RWPE2 (cell line): ENCODE results near the gene DLG2.

ENCODE experiments used
- ATAC-seq: fragments of 200-7000 bp; cut with Tn5 transposase; 3 replicates; pipeline ENCODE4 v1.9.1; 2021; ENCODE audit warnings: low read depth
- DNase-seq: peaks from one replicate; pipeline ENCODE4 v3.0.0-alpha.2; 2020; ENCODE audit warnings: low spot score
- H3K27ac ChIP-seq: fragments of 450-650 bp; 2 replicates; pipeline ENCODE4 v1.5.1; 2017; ENCODE audit warnings: mild to moderate bottlenecking; ENCODE audit not compliant: poor library complexity, severe bottlenecking
- H3K27me3 ChIP-seq: fragments of 250-450 bp; sonication (Bioruptor Pico); 2 replicates; pipeline ENCODE4 v1.5.1; 2021; ENCODE audit warnings: mild to moderate bottlenecking, moderate library complexity; ENCODE audit not compliant: insufficient read depth, poor library complexity, severe bottlenecking
- H3K36me3 ChIP-seq: fragments of 250-450 bp; sonication (Bioruptor Pico); 2 replicates; pipeline ENCODE4 v1.5.1; 2020; ENCODE audit warnings: low read depth, mild to moderate bottlenecking, moderate library complexity
- H3K4me1 ChIP-seq: fragments of 250-450 bp; sonication (Bioruptor Pico); 2 replicates; pipeline ENCODE4 v1.5.1; 2021; ENCODE audit warnings: mild to moderate bottlenecking, moderate library complexity; ENCODE audit not compliant: insufficient read depth, poor library complexity, severe bottlenecking
- H3K4me3 ChIP-seq: fragments of 250-450 bp; sonication (Bioruptor Pico); 2 replicates; pipeline ENCODE4 v1.5.1; 2021; ENCODE audit warnings: mild to moderate bottlenecking, moderate library complexity; ENCODE audit not compliant: severe bottlenecking
- H3K9me3 ChIP-seq: fragments of 250-450 bp; sonication (Bioruptor Pico); 2 replicates; pipeline ENCODE4 v1.5.1; 2021; ENCODE audit warnings: mild to moderate bottlenecking, moderate library complexity; ENCODE audit not compliant: severe bottlenecking
- TF ChIP-seq, protein P1 (sequence below): fragments of 450-650 bp; IDR thresholded peaks from one replicate; pipeline ENCODE4 v1.5.1; 2017; ENCODE audit warnings: mild to moderate bottlenecking, moderate library complexity; ENCODE audit not compliant: poor library complexity, severe bottlenecking

DLG2 gene

DNA sequence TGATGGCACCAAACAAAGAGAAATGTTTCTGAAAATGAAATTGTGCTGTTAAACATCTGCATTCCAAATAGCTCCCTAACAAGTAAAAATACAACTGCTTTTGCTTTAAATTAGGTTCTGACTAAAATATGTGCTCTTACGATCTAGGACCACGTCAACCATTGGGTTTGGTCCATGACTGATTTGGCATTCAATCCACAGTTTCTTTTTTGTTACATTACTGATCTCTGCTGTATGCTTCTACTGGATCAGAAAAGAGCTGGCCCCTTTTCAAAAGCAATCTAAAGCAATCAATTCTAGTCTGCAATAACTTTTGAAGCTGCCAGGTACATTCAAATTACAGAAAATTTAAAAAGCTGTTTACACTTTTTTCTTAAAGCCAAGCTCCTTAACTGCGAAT lies 1293.9 kb downstream of the DLG2 start:
- Histone ChIP-seq H3K27ac (no peak overlapping the region), H3K36me3 (no peaks in the 10 kb centered on the region), H3K9me3 (no peaks in the 10 kb centered on the region), H3K4me3 (no peak overlapping the region), H3K27me3 (no peaks in the 10 kb centered on the region), H3K4me1 (no peaks in the 10 kb centered on the region)
- no peak for ATAC-seq
- TF ChIP-seq, protein P1, sequence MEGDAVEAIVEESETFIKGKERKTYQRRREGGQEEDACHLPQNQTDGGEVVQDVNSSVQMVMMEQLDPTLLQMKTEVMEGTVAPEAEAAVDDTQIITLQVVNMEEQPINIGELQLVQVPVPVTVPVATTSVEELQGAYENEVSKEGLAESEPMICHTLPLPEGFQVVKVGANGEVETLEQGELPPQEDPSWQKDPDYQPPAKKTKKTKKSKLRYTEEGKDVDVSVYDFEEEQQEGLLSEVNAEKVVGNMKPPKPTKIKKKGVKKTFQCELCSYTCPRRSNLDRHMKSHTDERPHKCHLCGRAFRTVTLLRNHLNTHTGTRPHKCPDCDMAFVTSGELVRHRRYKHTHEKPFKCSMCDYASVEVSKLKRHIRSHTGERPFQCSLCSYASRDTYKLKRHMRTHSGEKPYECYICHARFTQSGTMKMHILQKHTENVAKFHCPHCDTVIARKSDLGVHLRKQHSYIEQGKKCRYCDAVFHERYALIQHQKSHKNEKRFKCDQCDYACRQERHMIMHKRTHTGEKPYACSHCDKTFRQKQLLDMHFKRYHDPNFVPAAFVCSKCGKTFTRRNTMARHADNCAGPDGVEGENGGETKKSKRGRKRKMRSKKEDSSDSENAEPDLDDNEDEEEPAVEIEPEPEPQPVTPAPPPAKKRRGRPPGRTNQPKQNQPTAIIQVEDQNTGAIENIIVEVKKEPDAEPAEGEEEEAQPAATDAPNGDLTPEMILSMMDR, result no peak
- DNase-seq, result no peak

DNA sequence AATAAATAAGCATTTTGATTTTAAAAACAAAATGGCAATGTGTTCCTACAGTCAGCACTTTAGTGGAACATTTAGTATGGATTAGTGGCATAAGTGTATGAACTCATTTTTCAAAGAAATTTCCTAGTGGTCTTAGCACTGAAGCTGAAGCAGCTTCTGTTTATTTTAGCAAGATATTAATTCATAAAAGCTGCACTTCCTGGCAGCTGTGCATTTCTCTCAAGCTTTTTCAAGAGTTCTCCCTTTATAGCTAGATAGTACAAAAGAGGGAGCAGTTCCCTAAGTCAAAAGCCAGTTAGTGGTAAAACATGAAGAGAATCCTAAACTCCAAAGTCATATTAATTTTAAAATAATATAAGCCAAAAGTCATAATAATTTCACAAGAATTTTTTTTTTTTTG lies 1304.9 kb downstream of the DLG2 start:
- Histone ChIP-seq H3K4me3 (no peak overlapping the region), H3K27me3 (peaks cover 8% of the 10 kb centered on the region), H3K9me3 (no peaks in the 10 kb centered on the region), H3K27ac (no peak overlapping the region), H3K4me1 (no peaks in the 10 kb centered on the region), H3K36me3 (no peaks in the 10 kb centered on the region)
- no peak for DNase-seq
- TF ChIP-seq, protein P1, result no peak
- no peak for ATAC-seq

DNA sequence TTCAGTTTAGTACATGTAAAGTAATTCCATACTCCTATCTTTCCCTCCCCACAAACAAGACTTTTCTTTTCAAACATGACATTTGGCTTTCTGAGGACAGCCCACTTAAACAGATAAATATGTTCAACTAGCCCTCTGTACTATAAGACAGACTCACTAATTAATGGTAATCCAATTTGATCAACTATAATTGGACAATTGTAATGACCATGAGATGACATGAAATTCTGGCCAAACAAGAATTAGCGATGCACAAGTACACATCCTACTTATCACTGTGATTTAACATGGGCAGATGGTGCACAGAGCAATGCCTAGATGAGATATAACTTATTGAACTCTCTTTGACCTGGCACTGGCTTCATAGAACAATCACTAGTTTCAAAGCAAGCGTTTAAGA lies 1307.3 kb downstream of the DLG2 start:
- no peak overlapping the region for H3K27ac ChIP-seq
- H3K36me3 ChIP-seq, result no peaks in the 10 kb centered on the region
- no peak for DNase-seq
- H3K27me3 ChIP-seq, result peaks cover 8% of the 10 kb centered on the region
- no peaks in the 10 kb centered on the region for H3K9me3 ChIP-seq
- no peaks in the 10 kb centered on the region for H3K4me1 ChIP-seq
- ATAC-seq, result no peak
- TF ChIP-seq, protein P1, result no peak
- no peak overlapping the region for H3K4me3 ChIP-seq

DNA sequence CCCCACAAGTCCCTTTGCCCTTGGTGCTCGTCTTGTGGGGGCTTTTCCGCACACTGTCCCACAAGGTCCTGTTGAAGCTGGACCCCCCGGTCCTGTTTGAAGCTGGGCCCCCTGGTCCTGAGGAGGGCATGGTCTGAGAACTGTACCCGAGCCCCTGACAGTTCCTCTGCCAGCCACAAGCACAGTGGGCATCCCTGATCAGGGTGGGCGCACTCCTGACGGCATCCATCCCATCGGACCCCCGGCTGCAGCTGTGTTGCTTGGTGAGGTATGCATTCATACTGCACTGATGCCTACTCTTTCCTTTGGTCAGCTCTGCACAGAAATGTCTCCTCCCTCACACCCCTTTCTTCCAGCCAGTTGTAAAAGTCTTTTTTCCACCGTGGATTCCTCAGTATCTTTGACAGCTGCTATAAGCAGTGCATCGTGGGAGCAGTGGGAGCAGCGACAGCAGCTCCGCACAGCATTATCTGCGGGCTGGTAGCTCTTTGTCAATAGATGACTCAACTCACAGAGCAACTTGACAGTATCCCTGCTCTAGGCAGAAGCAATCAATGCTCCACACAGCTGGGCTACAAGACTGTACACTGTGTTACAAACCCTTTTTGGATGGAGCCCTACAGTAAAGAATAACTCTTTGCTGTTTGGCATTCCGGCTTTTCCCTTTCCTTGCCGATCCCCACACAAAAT lies 1310.1 kb downstream of the DLG2 start:
- TF ChIP-seq, protein P1, result no peak
- ATAC-seq (peak; percentile 58), DNase-seq (no peak)
- no peaks in the 10 kb centered on the region for H3K36me3 ChIP-seq
- H3K9me3 ChIP-seq, result no peaks in the 10 kb centered on the region
- H3K27me3 ChIP-seq, result peaks cover 8% of the 10 kb centered on the region
- H3K4me3 ChIP-seq, result no peak overlapping the region
- H3K4me1 ChIP-seq, result no peaks in the 10 kb centered on the region
- no peak overlapping the region for H3K27ac ChIP-seq

DNA sequence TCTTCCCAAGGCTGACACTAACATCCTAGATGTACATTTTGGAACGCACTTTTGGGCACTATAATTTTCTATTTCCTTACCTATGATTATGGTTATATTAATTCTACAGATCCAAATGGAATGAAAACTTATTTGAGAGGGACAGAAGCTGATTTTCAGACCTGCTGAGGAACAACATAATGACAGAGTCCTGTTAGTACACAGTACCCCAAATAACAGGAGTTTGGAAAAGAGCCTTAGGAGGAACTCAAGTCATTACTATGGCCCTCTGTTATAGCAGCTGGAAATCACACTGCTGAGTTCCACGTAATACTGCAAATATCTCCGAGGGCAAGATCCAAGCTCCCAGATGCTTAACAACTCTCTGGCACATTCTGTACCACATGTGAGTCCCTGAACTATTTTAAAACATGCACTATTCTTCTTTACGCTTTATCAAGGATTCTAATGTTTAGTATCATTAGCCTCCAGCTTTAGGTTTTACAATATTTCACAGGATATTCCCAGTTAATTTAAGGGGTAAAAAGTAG lies 1313.2 kb downstream of the DLG2 start:
- H3K27me3 ChIP-seq, result no peaks in the 10 kb centered on the region
- no peak overlapping the region for H3K4me3 ChIP-seq
- ATAC-seq (no peak), DNase-seq (no peak)
- H3K27ac ChIP-seq, result no peak overlapping the region
- no peaks in the 10 kb centered on the region for H3K36me3 ChIP-seq
- no peaks in the 10 kb centered on the region for H3K4me1 ChIP-seq
- TF ChIP-seq, protein P1, result no peak
- no peaks in the 10 kb centered on the region for H3K9me3 ChIP-seq
